Globus pallidus (tissue), 1 donor: ENCODE data around the gene SLC2A4RG.

Experiments
- DNase-seq: peaks from one replicate; pipeline ENCODE4 v3.0.0-alpha.2; 2015; ENCODE audit warnings: low spot score

The SLC2A4RG gene

GRCh38 chr20:63699466-63700198 is 39.9 kb upstream of the SLC2A4RG start:
- DNase-seq: no peak

GRCh38 chr20:63700199-63701050 is 39.2 kb upstream of the SLC2A4RG start:
- no peak for DNase-seq

- DNase-seq: no peak
Observed at GRCh38 chr20:63701051-63701328, 38.6 kb upstream of the SLC2A4RG start.

- DNase-seq: no peak
Observed at GRCh38 chr20:63701329-63702035, 38.1 kb upstream of the SLC2A4RG start.

GRCh38 chr20:63702036-63702665 is 37.4 kb upstream of the SLC2A4RG start:
- DNase-seq: no peak

- no peak for DNase-seq
Observed at GRCh38 chr20:63702751-63703470, 36.7 kb upstream of the SLC2A4RG start.

GRCh38 chr20:63703471-63703975 is 36.1 kb upstream of the SLC2A4RG start:
- DNase-seq: no peak

- no peak for DNase-seq
Observed at GRCh38 chr20:63703976-63704748, 35.4 kb upstream of the SLC2A4RG start.

- no peak for DNase-seq
Observed at GRCh38 chr20:63704749-63705117, 34.8 kb upstream of the SLC2A4RG start.

- no peak for DNase-seq
Observed at GRCh38 chr20:63705232-63706026, 34.1 kb upstream of the SLC2A4RG start.

GRCh38 chr20:63706027-63706695 is 33.4 kb upstream of the SLC2A4RG start:
- DNase-seq: no peak

- DNase-seq: no peak
Observed at GRCh38 chr20:63706852-63707557, 32.6 kb upstream of the SLC2A4RG start.

GRCh38 chr20:63707558-63708300 is 31.8 kb upstream of the SLC2A4RG start, which contains the start of the genes ARFRP1 and ZGPAT:
Gene ARFRP1 (minus strand): TSS chr20:63707976. CDS start chr20:63707091, 885 bp downstream.
Gene ZGPAT (plus strand): TSS chr20:63708039. CDS start chr20:63708581, 542 bp downstream.
- DNase-seq: peak; percentile 85

- DNase-seq: no peak
Observed at GRCh38 chr20:63708301-63709148, 31.1 kb upstream of the SLC2A4RG start.

- DNase-seq: no peak
Observed at GRCh38 chr20:63709149-63709527, 30.4 kb upstream of the SLC2A4RG start.

GRCh38 chr20:63711085-63711645 is 28.4 kb upstream of the SLC2A4RG start:
- no peak for DNase-seq
